Activated T-cell treated with anti-CD3 and anti-CD28 coated beads, Interleukin-2, amount 50 U/mL, for 48 hours (primary cell): Measurements from ENCODE around the gene APLP1.
"Not testable (repeated sequence)": the region's sequence is repeated elsewhere in the genome, so short reads cannot be mapped to it uniquely, and the experiment has no call there.

Source experiments
- DNase-seq, 2 experiments: peaks; one replicate each; pipeline ENCODE4 v3.0.0-alpha.2; 2020

The APLP1 gene

DNA sequence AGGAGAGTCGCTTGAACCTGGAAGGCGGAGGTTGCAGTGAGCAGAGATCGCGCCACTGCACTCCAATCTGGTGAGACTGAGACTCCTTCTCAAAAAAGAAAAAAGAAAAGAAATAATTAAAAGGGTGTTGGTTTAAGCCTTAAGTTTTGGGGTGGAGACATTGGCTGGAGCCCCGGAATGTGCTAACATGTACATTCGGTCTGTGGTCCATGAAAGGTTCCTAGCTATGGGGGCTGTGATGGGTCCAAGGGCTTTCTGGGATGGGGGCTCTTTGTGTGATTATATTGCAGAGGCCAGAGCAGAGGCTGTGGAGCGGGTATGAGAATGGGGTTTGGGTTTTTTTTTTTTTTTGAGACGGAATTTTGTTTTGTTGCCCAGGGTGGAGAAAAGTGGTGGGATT, 17.5 kb downstream of the APLP1 start:
- no peak for DNase-seq

DNA sequence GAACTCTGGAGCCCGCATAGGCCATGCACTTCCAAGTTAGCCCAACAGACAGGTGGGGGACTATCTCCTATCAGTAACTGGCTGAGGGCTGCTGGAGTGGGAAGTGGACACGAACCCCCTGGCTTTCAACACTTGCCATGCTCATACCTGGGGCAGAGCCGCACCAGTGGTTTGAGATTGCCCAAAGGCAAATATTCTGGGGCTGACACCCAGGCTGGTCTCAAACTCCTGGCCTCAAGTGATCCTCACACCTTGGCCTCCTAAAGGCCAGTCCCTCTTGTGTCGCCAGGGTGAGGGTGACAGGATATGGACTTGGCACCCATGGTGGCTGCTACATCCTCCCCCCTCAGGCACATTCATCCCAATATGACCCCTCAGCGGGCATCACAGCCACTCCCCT, 18.8 kb downstream of the APLP1 start:
- DNase-seq: no peak

DNA sequence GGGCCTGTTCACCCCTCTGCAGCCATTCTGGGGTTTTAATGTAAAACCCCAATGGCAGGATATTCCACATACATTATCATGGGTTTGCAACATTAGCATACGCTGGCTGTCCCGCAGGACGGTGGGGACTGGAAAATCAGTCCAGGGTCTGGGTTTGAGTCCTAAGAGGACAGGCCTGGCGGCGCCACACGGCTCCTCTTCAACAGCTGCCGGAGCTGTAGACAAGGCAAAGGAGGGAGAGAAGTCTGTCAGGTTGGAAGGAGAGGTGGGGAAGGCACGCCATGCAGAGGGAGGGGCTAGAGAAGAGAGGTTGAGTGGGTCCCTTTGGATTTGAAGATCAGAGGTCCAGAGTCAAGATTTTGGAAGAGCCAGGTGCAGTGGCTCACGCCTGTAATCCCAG, 20.0 kb downstream of the APLP1 start:
- DNase-seq: no peak

GRCh38 chr19:35889370-35890112, 21.2 kb downstream of the APLP1 start:
- no peak for DNase-seq

DNA sequence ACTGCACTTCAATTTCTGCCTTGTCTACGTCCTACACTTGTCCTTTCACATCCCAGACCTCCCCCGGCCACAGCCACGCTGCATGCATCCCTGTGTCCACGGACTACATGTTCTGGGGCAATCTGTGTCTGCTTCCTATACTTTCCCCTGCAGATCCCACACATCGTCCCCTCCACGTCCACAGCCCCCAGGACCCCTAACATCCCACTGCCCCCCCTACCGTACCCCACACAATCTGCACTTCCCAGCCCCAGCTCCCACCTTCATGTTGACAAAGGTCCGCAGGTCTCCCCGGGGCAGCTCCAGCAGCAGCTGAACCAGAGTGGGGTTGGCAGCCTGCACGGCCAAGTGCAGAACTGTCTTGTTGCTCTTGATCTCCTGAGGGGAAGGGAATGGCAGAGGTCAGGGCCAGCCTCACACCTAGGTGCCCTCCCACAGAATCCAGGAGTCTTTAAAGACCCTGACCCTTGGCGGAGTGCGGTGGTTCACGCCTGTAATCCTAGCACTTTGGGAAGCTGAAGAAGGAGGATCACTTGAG, 21.8 kb downstream of the APLP1 start:
- DNase-seq: no peak

DNA sequence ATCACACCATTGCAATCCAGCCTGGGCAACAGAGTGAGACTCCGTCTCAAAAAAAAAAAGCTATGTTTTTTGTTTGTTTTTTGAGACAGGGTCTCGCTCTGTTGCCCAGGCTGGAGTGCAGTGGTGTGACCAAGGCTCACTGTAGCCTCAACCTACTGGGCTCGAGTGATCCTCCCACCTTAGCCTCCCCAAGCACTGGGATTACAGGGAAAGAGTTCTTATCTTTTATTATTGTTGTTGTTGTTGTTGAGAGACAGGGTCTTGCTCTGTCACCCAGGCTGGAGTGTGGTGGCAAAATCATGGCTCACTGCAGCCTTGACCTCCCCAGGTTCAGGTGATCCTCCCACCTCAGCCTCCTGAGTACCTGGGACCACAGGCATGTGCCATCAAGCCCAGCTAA, 23.4 kb downstream of the APLP1 start:
- DNase-seq: not testable (repeated sequence)

DNA sequence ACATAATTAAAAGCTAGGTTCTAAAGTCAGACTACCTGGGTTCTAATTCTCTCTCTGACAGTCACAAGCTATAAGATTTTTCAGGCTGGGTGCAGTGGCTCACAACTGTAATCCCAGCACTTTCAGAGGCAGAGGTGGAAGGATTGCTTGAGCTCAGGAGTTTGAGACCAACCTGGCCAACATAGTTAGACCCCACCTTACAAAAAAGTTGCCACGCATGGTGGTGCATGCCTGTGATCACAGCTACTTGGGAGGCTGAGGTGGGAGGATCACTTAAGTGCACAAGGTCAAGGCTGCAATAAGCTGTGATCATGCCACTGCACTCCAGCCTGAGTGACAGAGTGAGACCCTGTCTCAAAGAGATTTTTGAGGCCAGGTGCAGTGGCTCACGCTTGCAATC, 26.0 kb downstream of the APLP1 start:
- no peak for DNase-seq

DNA sequence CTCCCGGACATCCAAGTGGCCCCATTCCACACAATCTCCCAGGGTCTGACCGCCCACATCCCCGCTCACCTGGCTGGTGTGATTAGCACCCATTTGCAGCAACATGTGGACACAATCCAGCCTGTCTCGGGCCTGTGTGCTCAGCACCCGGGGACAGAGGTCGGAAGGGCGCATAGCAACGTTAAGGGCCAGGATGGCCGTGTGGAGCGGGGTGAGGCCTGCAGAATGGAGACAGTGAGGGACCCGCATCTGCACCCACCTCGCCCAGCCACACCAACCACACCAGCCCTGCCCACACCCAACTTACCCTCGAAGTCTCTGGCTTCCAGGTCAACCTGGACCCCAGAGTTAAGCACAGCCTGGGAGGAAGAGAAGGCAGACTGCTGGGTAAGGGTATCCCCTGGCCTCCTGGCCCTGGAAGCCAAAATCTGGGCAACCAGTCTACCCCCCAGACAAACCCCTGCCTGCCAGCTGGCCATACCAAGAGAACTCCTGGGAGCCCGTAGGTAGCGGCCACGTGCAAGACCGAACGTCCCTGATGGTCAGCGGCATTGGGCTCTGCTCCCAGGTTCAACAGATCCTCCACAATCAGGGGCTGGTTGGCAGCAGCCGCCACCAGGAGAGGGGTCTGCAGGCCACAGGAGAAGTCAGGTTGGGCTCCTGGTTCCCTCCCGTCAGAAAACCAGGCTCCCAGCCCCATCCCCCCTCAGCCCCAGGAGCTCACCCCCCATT, 27.7 kb downstream of the APLP1 start:
- no peak for DNase-seq

DNA sequence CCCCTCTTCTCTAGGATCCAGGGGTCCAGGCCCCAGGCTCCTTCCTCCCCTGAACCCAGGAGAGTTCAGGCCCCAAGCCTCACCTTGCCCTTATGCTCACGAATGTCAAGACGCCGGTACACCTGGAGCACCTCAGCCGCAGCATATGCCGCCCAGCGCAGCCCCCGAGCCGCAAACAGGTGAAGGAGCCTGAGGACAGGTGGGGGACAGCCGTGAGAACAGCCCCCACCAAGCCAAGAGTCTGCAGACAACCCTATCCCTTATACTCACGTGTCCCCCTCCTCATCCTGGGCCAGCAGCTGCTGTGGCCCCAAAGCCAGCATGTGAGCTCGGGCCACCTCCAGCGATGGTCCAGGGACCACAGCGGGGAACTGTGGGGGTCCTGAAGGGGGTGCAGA, 28.3 kb downstream of the APLP1 start:
- DNase-seq: no peak

GRCh38 chr19:35897706-35898451, 29.5 kb downstream of the APLP1 start:
- no peak for DNase-seq

GRCh38 chr19:35898499-35898809, 30.1 kb downstream of the APLP1 start:
- no peak for DNase-seq

GRCh38 chr19:35899547-35900214, 31.3 kb downstream of the APLP1 start:
- peak; percentile 86 to 91 for DNase-seq

GRCh38 chr19:35901055-35901644, 32.8 kb downstream of the APLP1 start:
- DNase-seq: no peak

GRCh38 chr19:35901854-35902661, 33.7 kb downstream of the APLP1 start, which contains the start of gene HCST:
TSS of gene HCST (plus strand) at chr19:35902529. CDS start at chr19:35902594, 65 bp downstream.
- DNase-seq: peak; percentile 63 to 65

GRCh38 chr19:35902870-35903475, 34.6 kb downstream of the APLP1 start:
- peak in 1 of 2 experiments; percentile 31 for DNase-seq

GRCh38 chr19:35903550-35904179, 35.3 kb downstream of the APLP1 start:
- peak; percentile 88 to 89 for DNase-seq

DNA sequence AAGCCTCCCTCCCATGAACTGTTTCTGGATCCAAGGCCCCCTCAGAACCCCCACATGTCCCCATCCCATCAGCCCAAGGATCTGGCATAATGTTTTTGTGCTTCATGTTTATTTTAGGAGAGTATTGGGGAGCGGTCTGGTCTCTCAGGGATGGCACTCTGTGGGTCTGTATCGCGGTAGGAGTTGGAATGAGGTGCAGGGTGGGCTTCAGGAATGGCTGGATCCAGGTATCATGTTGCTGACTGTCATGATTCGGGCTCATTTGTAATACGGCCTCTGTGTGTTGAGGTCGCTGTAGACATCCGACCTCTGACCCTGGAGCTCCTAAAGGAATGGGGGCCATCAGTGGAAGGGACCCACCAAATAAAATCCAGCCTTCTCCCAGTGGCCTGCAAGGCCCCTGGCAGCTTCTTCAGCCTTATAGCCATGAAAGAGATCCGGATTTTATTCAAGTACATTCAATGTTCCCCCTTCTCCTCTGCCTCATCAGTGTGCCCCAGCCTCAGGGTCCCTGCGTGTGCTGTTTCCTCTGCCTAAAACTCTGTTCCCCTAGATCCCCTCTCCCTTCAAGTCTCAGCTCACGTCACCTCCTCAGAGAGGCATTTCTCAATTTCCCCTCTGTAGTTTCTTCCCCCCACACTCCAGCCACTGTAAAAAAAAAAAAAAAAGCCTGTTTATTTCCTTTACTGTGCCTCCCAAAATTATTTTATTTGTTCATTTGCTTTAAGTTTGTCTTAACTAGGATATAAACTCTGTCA, 36.1 kb downstream of the APLP1 start:
- no peak for DNase-seq

DNA sequence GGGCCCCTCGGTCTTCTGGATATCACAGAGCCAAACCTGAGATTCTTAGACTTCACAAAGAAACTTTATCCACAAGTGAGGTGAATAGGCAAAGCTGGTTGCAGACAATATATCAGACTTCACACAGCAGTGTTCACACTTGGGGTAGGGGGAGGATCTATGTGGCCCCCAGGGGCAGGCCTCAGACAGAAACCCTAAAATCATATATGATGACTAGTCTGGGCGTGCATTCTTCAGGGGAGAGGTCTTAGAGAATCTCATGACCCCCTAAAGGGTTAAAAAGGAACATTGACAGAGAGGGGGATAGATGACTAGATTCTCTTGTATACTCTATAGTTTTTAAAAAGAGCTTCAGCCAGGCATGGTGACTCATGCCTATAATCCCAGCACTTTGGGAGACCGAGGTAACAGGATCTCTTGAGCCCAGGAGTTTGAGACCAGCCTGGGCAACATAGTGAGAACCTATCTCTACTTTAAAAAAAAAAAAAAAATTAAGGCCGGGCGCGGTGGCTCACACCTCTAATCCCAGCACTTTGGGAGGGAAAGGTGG, 36.9 kb downstream of the APLP1 start:
- DNase-seq: no peak

DNA sequence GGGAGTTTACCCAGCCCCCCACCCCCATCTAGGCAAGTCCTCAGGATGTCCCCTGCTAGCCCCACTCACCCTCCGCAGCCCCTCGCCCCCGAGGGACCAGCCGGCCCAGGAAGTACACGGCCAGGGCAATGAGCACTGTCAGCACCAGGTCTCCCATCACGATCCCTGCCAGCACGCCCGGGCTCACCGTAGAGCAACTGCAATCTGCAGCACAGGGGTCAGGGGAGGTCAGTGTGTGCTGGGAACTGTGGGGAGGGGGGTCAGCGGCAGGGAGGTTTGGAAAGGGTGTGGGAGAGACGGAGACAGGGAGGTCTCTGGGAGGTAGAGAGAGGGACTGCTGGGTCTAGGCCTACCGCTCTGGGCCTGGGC, 39.0 kb downstream of the APLP1 start:
- no peak for DNase-seq

DNA sequence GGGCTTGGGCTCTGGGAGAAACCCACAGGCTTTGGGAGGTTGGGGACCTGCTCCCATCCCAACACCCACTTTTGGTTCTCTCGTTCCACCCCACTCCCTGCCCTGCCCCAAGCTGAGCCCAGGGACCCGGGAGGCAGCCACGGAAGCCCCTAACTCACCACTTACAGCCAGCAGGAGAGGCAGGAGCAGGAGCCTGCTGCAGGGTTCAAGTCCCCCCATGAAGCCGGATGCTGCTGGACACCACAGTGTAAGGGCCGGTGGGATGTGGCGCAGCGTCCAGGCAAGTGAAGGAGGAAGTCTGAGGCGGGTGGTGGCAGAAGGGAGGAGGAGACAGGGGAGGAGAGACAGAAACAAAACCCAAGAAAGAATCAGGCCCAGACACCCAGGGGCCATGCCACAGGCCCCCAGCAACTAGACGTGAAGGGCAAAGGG, 39.7 kb downstream of the APLP1 start, which contains the start of gene TYROBP:
TSS of gene TYROBP (minus strand) at position 286 of the 432 bp plus-strand sequence. CDS start at position 219, 67 bp downstream.
- DNase-seq: no peak
